IPS-NIHi7 (cell line): ENCODE measurements around the gene PRKN.
A peak's percentile ranks its signal among the peaks of the same experiment; 100 is the strongest.
"Not testable (repeated sequence)": the region's sequence is repeated elsewhere in the genome, so short reads cannot be mapped to it uniquely, and the experiment has no call there.

ENCODE experiments used
- DNase-seq: peaks from one replicate; pipeline ENCODE4 v3.0.0; 2012; ENCODE audit warnings: mixed read lengths; ENCODE audit errors: extremely low spot score

PRKN gene

GRCh38 chr6:161908872-161909271 is 818.7 kb downstream of the PRKN start:
- no peak for DNase-seq

- no peak for DNase-seq
These were observed 821.0 kb downstream of the PRKN start for GRCh38 chr6:161906571-161906970.

DNA sequence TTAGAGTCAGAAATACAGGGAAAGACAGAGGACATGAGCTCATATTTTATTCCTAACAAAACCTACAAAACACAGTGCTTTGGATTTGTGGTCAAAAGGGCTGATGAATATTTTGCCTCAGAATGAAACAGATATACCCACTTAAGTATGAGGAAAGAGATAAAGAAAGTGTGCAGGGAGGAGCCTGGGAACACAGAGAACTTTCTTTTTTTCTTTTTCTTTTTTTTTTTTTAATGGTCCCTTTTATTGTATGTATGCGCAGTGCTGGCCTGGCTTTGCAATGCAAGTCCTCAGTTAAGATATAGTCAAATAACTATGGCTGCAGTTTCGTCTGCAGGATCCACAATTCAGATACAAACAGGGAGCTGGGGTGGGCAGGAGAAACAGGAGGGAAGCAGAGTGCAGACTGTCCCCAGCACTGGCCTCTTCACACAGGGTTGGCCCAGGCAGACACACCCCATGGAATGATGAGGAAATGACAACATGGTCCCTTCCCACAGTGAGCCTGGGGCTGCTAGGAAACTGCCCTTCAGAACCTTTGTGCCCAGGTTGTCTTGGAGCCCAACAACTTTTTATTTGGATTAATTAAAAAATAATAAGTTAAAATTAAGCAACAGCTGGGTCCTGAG is 823.9 kb downstream of the PRKN start:
- DNase-seq: no peak

- no peak for DNase-seq
These were observed 825.7 kb downstream of the PRKN start for GRCh38 chr6:161901740-161902426.

DNA sequence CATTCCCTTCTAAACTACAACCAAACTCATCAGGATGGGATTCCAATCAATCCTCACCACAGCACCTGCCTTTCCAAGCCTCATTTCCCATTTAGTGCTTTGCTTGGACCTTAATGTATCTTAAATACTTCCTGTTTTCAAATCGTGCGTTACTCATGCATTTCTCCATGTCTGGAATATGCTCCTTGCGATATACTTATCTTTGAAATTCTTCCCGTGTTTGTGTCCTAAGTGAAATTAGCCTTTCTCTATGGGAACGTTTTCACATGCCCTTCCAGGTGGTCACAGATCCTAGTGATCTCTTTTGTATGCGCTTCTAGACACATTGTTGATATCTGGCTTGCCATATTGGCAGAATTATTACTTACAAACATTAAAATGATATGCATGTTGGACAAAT is 833.1 kb downstream of the PRKN start:
- no peak for DNase-seq

- DNase-seq: no peak
These were observed 836.0 kb downstream of the PRKN start for GRCh38 chr6:161891542-161891941.

DNA sequence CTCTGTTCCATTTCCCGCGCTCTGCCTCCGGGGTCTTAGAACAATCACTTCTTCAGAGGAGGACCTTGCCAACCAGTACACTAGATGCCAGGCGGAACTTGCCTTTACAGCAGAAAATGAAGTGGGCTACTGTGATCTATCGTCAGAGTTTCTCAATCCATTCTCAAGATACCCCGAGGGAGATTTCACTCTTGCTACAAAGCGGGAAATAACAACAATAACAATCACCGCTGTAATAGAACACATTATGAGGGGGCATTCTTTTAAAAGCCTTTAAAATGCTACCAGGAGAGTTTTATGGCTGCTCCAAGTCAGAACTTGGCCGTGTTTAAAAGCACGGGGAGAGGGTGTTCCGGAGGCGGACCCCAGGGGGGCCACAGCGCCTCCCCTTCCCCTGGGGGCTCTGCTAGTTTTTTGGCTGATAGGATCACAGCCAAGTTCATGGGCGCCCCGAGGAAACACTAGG is 836.7 kb downstream of the PRKN start:
- DNase-seq: no peak

GRCh38 chr6:161890133-161890831 is 837.3 kb downstream of the PRKN start:
- DNase-seq: no peak

DNA sequence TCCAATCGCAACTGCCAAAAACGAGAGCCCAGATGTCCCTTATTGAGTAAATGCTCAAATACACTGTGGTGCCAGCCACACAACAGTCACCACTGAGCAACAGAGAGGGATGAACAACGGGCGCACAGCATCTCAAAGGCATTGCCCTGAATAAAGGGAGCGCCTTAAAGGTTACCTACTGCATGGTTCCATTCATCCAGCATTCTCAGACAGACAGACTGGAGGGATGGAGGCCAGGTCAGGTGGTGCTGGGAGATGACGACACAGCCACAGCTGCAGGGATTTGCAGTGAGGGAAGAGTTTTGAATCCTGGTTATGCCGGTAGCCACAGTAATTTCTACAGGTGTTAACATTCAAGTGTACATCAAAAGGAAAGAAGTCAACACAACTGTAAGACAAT is 838.2 kb downstream of the PRKN start:
- DNase-seq: no peak

DNA sequence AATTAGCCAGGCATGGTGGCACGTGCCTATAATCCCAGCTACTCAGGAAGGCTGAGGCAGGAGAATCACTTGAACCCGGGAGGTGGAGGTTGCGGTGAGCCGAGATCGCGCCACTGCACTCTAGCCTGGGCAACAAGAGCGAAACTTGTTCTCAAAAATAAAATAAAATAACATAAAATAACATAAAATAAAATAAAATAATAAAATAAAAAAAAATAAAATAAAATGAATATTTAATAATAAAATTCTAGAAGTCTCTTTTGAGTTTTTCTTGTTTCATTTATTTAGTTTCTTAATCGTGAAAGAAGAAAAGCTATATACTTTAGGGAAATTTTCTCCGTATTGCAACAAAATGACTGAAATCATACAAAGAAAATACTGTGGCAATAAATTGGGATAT is 841.0 kb downstream of the PRKN start:
- not testable (repeated sequence) for DNase-seq

DNA sequence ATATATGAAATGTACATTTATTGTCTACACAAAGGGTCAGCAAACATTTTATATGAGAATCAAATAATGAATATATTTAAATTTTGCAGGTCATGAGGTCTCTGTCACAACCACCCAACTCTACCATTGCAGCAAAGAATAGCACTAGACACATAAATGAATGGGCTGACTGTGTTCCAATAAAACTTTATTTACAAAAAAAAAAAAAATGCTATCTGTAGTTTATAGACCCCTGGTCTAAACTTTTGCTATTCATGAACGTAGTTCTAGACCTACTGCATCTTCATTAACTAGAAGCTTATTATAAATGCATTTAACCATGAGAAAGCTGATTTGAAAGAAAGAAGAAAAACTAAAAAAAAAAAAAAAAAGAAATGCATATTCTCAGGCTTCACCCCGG is 842.8 kb downstream of the PRKN start:
- no peak for DNase-seq

GRCh38 chr6:161882196-161882765 is 845.3 kb downstream of the PRKN start:
- peak; percentile 31 for DNase-seq

- DNase-seq: no peak
These were observed 847.5 kb downstream of the PRKN start for GRCh38 chr6:161880056-161880455.

DNA sequence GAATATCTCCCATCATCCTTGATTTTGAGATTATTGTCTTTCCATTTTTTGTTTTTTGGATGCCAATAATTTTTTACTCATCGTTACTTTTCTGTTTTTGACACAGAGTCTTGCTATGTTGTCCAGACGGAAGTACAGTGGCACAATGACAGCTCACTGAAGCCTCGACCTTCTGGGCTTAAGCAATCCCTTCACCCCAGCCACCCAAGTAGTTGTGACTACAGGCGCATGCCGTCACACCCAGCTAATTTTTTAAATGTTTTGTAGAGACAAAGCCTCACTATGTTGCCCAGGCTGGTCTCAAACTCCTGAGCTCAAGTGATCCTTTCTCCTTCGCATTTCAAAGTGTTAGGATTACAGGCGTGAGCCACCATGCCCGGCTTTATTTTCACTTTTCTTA is 851.3 kb downstream of the PRKN start:
- DNase-seq: no peak

- DNase-seq: no peak
These were observed 857.2 kb downstream of the PRKN start for GRCh38 chr6:161870236-161870901.

DNA sequence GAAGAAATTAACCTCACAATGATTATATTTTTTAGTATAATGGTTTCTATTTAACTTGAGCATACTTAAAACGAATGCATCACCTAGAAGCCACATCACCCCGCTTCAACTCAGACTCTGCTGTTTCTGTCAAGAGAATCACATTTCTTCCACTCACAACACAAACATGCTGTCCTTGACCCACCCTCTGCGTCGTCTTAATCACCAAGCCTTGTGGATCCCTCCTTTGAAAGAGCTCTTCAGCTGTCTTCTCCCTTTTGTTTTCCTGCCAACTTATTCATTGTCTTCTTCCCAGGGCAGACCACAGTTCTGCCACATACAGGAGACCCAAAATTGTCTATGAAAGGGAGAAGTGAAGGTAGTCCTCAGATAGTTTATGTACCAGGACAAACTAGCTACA is 858.1 kb downstream of the PRKN start:
- DNase-seq: no peak

- no peak for DNase-seq
These were observed 861.0 kb downstream of the PRKN start for GRCh38 chr6:161866570-161866969.

- DNase-seq: not testable (repeated sequence)
These were observed 866.5 kb downstream of the PRKN start for GRCh38 chr6:161861061-161861460.

DNA sequence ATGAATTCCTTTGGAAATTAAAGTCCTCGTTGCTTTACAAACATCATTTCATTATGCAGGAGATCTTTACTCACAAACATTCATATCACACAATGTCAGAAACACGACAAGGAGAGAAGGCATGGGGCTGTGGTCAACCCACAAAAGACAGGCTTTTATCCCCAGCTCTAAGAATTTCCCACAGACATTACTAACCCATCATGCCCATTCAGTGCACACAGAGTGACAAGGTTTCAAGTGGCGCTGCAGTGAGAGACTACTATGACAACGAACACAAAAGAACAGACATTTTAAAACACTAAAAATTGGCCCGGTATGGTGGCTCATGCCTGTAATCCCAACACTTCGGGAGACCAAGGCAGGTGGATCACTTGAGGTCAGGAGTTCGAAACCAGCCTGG is 873.9 kb downstream of the PRKN start:
- DNase-seq: no peak

DNA sequence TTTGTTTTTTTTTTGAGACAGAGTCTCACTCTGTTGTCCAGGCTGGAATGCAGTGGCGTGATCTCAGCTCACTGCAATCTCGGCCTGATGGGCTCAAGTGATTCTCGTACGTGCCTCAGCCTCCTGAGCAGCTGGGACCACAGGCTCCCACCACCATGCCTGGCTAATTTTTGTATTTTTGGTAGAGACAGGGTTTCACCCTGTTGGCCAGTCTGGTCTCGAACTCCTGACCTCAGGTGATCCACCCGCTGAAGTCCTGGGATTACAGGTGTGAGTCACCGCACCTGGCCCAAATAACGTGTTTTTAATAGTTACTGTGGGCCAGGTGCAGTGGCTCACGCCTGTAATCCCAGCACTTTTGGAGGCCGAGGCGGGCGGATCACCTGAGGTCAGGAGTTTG is 876.1 kb downstream of the PRKN start:
- not testable (repeated sequence) for DNase-seq

- DNase-seq: no peak
These were observed 877.0 kb downstream of the PRKN start for GRCh38 chr6:161850562-161850961.

GRCh38 chr6:161847628-161848027 is 879.9 kb downstream of the PRKN start:
- DNase-seq: no peak
